Activated CD8-positive, alpha-beta T cell treated with anti-CD3 and anti-CD28 coated beads for 36 hours (primary cell): ENCODE data around the gene CREB3. TPM values are rescaled to one million over a fixed set of nuclear protein-coding genes. Genes with fewer than 3 reads are reported as not detected.
A peak's percentile ranks its signal among the peaks of the same experiment; 100 is the strongest.

Source experiments
- ATAC-seq: fragments of 200-7000 bp; cut with Tn5 transposase; one replicate; pipeline ENCODE4 v1.10.0; 2021; ENCODE audit warnings: mild to moderate bottlenecking, moderate library complexity
- CTCF ChIA-PET: fragments of 350-600 bp; sonication (Branson Sonifier 250); formaldehyde crosslinking; loops from one replicate; lab custom pipeline; 2021; ENCODE audit warnings: antibody characterized with exemption; lab: Charles Lee
- POLR2A ChIA-PET: fragments of 350-600 bp; sonication (Branson Sonifier 250); formaldehyde crosslinking; loops from one replicate; lab custom pipeline; 2021; ENCODE audit warnings: antibody characterized with exemption; lab: Charles Lee
- DNase-seq: peaks from one replicate; pipeline ENCODE4 v3.0.0-alpha.2; 2020
- H3K27ac Mint-ChIP-seq: one replicate; pipeline ENCODE4 v1.8.0; 2021; ENCODE audit warnings: mild to moderate bottlenecking, mixed read lengths
- H3K27me3 Mint-ChIP-seq: one replicate; pipeline ENCODE4 v1.8.0; 2021; ENCODE audit warnings: mixed read lengths
- H3K36me3 Mint-ChIP-seq: one replicate; pipeline ENCODE4 v1.8.0; 2021; ENCODE audit warnings: low read depth, mixed read lengths
- H3K4me1 Mint-ChIP-seq: one replicate; pipeline ENCODE4 v1.8.0; 2021; ENCODE audit warnings: low read depth, mixed read lengths
- H3K4me3 Mint-ChIP-seq: one replicate; pipeline ENCODE4 v1.8.0; 2021; ENCODE audit warnings: mild to moderate bottlenecking, moderate library complexity, mixed read lengths
- H3K9me3 Mint-ChIP-seq: one replicate; pipeline ENCODE4 v1.8.0; 2021; ENCODE audit warnings: mixed read lengths
- CTCF ChIP-seq: fragments of 200-600 bp; IDR thresholded peaks from one replicate; pipeline ENCODE4 v1.8.0; 2022; ENCODE audit warnings: antibody characterized with exemption, mild to moderate bottlenecking
- intact Hi-C: fragments of 100-400 bp; cut with micrococcal nuclease; formaldehyde crosslinking; loops from one replicate; pipeline ENCODE4 v1.10.0; 2022
- total RNA-seq, 2 experiments: library from RNA; stranded (reverse); gene quantifications; one replicate each; pipeline ENCODE4 v1.2.3, GENCODE V29; 2021

CREB3 gene
- total RNA-seq = 10 to 100 TPM; 22.3 to 22.4 TPM

GRCh38 chr9:35732185-35732799 is at the start of gene CREB3, which contains the start of gene TLN1:
TSS of gene CREB3 (plus strand) at chr9:35732666. CDS start at chr9:35732773, 107 bp downstream.
TSS of gene TLN1 (minus strand) at chr9:35732195. CDS start at chr9:35725694, 6,501 bp downstream.
- Mint-ChIP-seq H3K27ac (peak within 1 kb of the TSS; percentile 96), H3K27me3 (no peaks in the 10 kb centered on the region), H3K9me3 (no peaks in the 10 kb centered on the region), H3K4me1 (peaks cover 23% of the 10 kb centered on the region), H3K36me3 (peaks cover 22% of the 10 kb centered on the region), H3K4me3 (no peak within 1 kb of the TSS)
- DNase-seq (peak; percentile 98), ATAC-seq (peak; percentile 86)
- POLR2A ChIA-PET = interaction anchor here (0.8 to 4.5 kb wide), 15 partner anchors 12 to 620 kb away, joined by 3 to 17 read pairs (median 4); partner anchors contain the start of genes CCDC107, MSMP and RMRP
- intact Hi-C loops = loop anchor here (5.0 kb wide), 2 partner anchors 85 to 130 kb away; partner anchors contain the start of gene HINT2
- CTCF ChIA-PET = interaction anchor here (0.7 to 14.0 kb wide), 13 partner anchors 12 to 128 kb away, joined by 3 to 170 read pairs (median 12); partner anchors contain the start of genes ARHGEF39, CCDC107, HINT2 and RMRP
- TF ChIP-seq CTCF = no peak

- ATAC-seq (no peak), DNase-seq (no peak)
- CTCF ChIA-PET = interaction anchor here (0.9 to 10.8 kb wide), 8 partner anchors 14 to 272 kb away, joined by 3 to 106 read pairs (median 4); partner anchors contain the start of genes CCDC107 and RMRP
- TF ChIP-seq CTCF = no peak
- Mint-ChIP-seq H3K27me3 (no peaks in the 10 kb centered on the region), H3K27ac (no peak overlapping the region), H3K36me3 (no peaks in the 10 kb centered on the region), H3K9me3 (no peaks in the 10 kb centered on the region), H3K4me1 (peaks cover 8% of the 10 kb centered on the region), H3K4me3 (no peak overlapping the region)
- POLR2A ChIA-PET = interaction anchor here (0.9 to 2.3 kb wide), 4 partner anchors 9 to 13 kb away, joined by 3 to 8 read pairs (median 6); no protein-coding TSS in a partner anchor
- intact Hi-C loops = no loop called here
These were observed 49.1 kb upstream of the CREB3 start for GRCh38 chr9:35683323-35683722.

- DNase-seq = no peak
- ChIA-PET POLR2A (interaction anchor here (1.6 to 2.3 kb wide), 3 partner anchors 9 to 15 kb away, joined by 5 to 8 read pairs (median 5); no protein-coding TSS in a partner anchor), CTCF (interaction anchor here (10.8 kb wide), 1 partner anchor 12 kb away, joined by 106 read pairs; no protein-coding TSS in a partner anchor)
- Mint-ChIP-seq H3K27me3 (no peaks in the 10 kb centered on the region), H3K27ac (no peak overlapping the region), H3K36me3 (no peaks in the 10 kb centered on the region), H3K4me3 (no peak overlapping the region), H3K4me1 (peaks cover 18% of the 10 kb centered on the region), H3K9me3 (no peaks in the 10 kb centered on the region)
- TF ChIP-seq CTCF = no peak
- intact Hi-C loops = no loop called here
- no peak for ATAC-seq
These were observed 47.5 kb upstream of the CREB3 start for GRCh38 chr9:35684921-35685320.

GRCh38 chr9:35685506-35685905 is 47.0 kb upstream of the CREB3 start:
- Mint-ChIP-seq H3K27ac (no peak overlapping the region), H3K36me3 (no peaks in the 10 kb centered on the region), H3K4me3 (no peak overlapping the region), H3K9me3 (no peaks in the 10 kb centered on the region), H3K4me1 (peaks cover 18% of the 10 kb centered on the region), H3K27me3 (no peaks in the 10 kb centered on the region)
- POLR2A ChIA-PET = no interaction called here
- intact Hi-C loops = no loop called here
- ATAC-seq (no peak), DNase-seq (no peak)
- CTCF ChIA-PET = interaction anchor here (10.8 kb wide), 1 partner anchor 11 kb away, joined by 106 read pairs; no protein-coding TSS in a partner anchor
- no peak for TF ChIP-seq CTCF
